Trophoblast cell (in vitro differentiated cells and primary cell): ENCODE data around the gene TCF15.

Source experiments
- DNase-seq, 2 donors: peaks; one replicate each; pipeline ENCODE4 v3.0.0-alpha.2; 2016
- H2AFZ ChIP-seq: 2 replicates; pipeline ENCODE4 v1.6.1; 2013; ENCODE audit warnings: low read length, moderate library complexity, mild to moderate bottlenecking; ENCODE audit not compliant: insufficient read depth, poor library complexity
- H2AK5ac ChIP-seq: 2 replicates; pipeline ENCODE4 v1.6.1; 2013; ENCODE audit warnings: mild to moderate bottlenecking, low read length
- H2BK120ac ChIP-seq: 2 replicates; pipeline ENCODE4 v1.6.1; 2013; ENCODE audit warnings: low read length, mild to moderate bottlenecking, moderate library complexity; ENCODE audit not compliant: insufficient read depth, poor library complexity
- H2BK12ac ChIP-seq: 2 replicates; pipeline ENCODE4 v1.6.1; 2013; ENCODE audit warnings: mild to moderate bottlenecking, low read length, moderate library complexity
- H2BK5ac ChIP-seq: 2 replicates; pipeline ENCODE4 v1.6.1; 2013; ENCODE audit warnings: low read length, low read depth, moderate library complexity, mild to moderate bottlenecking; ENCODE audit not compliant: poor library complexity
- H3K14ac ChIP-seq: 2 replicates; pipeline ENCODE4 v1.6.1; 2013; ENCODE audit warnings: mild to moderate bottlenecking, low read length
- H3K18ac ChIP-seq: 2 replicates; pipeline ENCODE4 v1.6.1; 2013; ENCODE audit warnings: mild to moderate bottlenecking, low read length
- H3K23ac ChIP-seq: 2 replicates; pipeline ENCODE4 v1.6.1; 2013; ENCODE audit warnings: low read length
- H3K27ac ChIP-seq: 2 replicates; pipeline ENCODE4 v1.5.1; 2013; ENCODE audit warnings: low read depth, mild to moderate bottlenecking, inconsistent platforms, low read length, moderate library complexity
- H3K27me3 ChIP-seq: 2 replicates; pipeline ENCODE4 v1.6.1; 2013; ENCODE audit warnings: inconsistent platforms, mild to moderate bottlenecking, low read length, moderate library complexity; ENCODE audit not compliant: insufficient read depth
- H3K36me3 ChIP-seq, 2 experiments: 1 replicate in 1 of 2; 2 replicates in 1 of 2; pipeline ENCODE4 v1.6.1; 2013; ENCODE audit warnings: low read length in 2 of 2, mild to moderate bottlenecking in 2 of 2, moderate library complexity in 1 of 2; ENCODE audit not compliant: insufficient read depth in 2 of 2, control insufficient read depth in 1 of 2
- H3K4ac ChIP-seq: 2 replicates; pipeline ENCODE4 v1.6.1; 2013; ENCODE audit warnings: low read depth, mild to moderate bottlenecking, low read length, moderate library complexity
- H3K4me1 ChIP-seq, 2 experiments: 1 replicate in 1 of 2; 2 replicates in 1 of 2; pipeline ENCODE4 v1.6.1; 2013; ENCODE audit warnings: low read length in 2 of 2, mild to moderate bottlenecking in 2 of 2, moderate library complexity in 1 of 2; ENCODE audit not compliant: insufficient read depth in 2 of 2, control insufficient read depth in 1 of 2
- H3K4me2 ChIP-seq: 2 replicates; pipeline ENCODE4 v1.6.1; 2013; ENCODE audit warnings: inconsistent platforms, mild to moderate bottlenecking, low read length, moderate library complexity
- H3K4me3 ChIP-seq: 2 replicates; pipeline ENCODE4 v1.5.1; 2013; ENCODE audit warnings: mild to moderate bottlenecking, low read depth, low read length, inconsistent platforms
- H3K79me1 ChIP-seq: one replicate; pipeline ENCODE4 v1.6.1; 2013; ENCODE audit warnings: low read length
- H3K79me2 ChIP-seq: 2 replicates; pipeline ENCODE4 v1.6.1; 2013; ENCODE audit warnings: low read length, mild to moderate bottlenecking; ENCODE audit not compliant: control insufficient read depth, insufficient read depth, poor library complexity
- H3K9ac ChIP-seq: 2 replicates; pipeline ENCODE4 v1.6.1; 2013; ENCODE audit warnings: mild to moderate bottlenecking, low read length
- H3K9me3 ChIP-seq: 2 replicates; pipeline ENCODE4 v1.6.1; 2013; ENCODE audit warnings: low read depth, mild to moderate bottlenecking, control low read depth, inconsistent platforms, low read length; ENCODE audit not compliant: insufficient read depth
- H4K12ac ChIP-seq: 2 replicates; pipeline ENCODE4 v1.6.1; 2013; ENCODE audit warnings: low read depth, mild to moderate bottlenecking, low read length, moderate library complexity
- H4K8ac ChIP-seq: 2 replicates; pipeline ENCODE4 v1.6.1; 2013; ENCODE audit warnings: low read depth, mild to moderate bottlenecking, low read length, moderate library complexity
- H4K91ac ChIP-seq: one replicate; pipeline ENCODE4 v1.6.1; 2013; ENCODE audit warnings: low read depth, mild to moderate bottlenecking, low read length, moderate library complexity
- WGBS: extraction: QIAGEN DNeasy Blood & Tissue Kit; methylation state at CpG from one replicate; pipeline ENCODE4 v1.1.7; 2013; ENCODE audit warnings: missing lambda C conversion rate; ENCODE audit not compliant: insufficient read length, insufficient coverage; ENCODE audit errors: extremely low coverage; 5-methylcytosine and 5-hydroxymethylcytosine counted together

The TCF15 gene

GRCh38 chr20:595330-596308, 14.5 kb downstream of the TCF15 start:
- Histone ChIP-seq H3K27ac (no peak overlapping the region), H3K36me3 (no peaks in the 10 kb centered on the region), H3K23ac (no peak overlapping the region), H3K27me3 (no peaks in the 10 kb centered on the region), H3K79me1 (no peaks in the 10 kb centered on the region), H2BK12ac (no peak overlapping the region), H3K4me1 (no peaks in the 10 kb centered on the region), H3K9me3 (peaks cover 2% of the 10 kb centered on the region), H3K14ac (no peak overlapping the region), H3K9ac (no peak overlapping the region), H3K4me2 (no peak overlapping the region), H2BK5ac (no peak overlapping the region), H2AFZ (no peak overlapping the region), H4K12ac (no peak overlapping the region), H2AK5ac (no peak overlapping the region), H3K4me3 (no peak overlapping the region), H3K79me2 (no peaks in the 10 kb centered on the region), H2BK120ac (no peak overlapping the region), H4K91ac (no peak overlapping the region), H4K8ac (no peak overlapping the region), H3K18ac (no peak overlapping the region), H3K4ac (no peak overlapping the region)
- no peak for DNase-seq
- WGBS: no CpG with 5 or more reads among the region's 24 CpGs

DNA sequence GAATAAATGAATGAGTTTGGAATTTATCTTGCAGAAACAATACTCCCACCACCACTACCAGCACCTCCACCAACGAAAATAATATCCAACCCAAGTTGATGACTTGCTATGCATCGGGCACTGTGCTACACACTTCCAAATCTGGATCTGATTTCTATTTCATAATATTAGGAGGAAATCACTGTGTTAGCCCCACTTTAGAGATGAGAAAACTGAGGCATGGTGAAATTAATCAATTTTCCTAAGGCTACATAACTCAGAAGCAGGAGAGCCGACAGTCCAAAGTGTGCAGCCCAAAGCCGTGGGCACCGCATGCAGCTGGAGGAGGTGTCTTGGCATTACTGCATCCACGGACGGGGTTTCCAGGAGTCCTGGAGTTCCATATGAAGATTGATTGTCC, 17.6 kb downstream of the TCF15 start:
- no CpG with 5 or more reads among the region's 7 CpGs for WGBS
- H2BK5ac ChIP-seq: no peak overlapping the region
- H3K4me2 ChIP-seq: no peak overlapping the region

GRCh38 chr20:591941-592340, 18.2 kb downstream of the TCF15 start:
- Histone ChIP-seq H3K4me3 (no peak overlapping the region), H3K27ac (no peak overlapping the region), H3K18ac (no peak overlapping the region), H3K4ac (no peak overlapping the region), H4K91ac (no peak overlapping the region), H3K4me1 (no peaks in the 10 kb centered on the region), H3K9ac (no peak overlapping the region), H3K23ac (no peak overlapping the region), H3K79me1 (no peaks in the 10 kb centered on the region), H2BK120ac (no peak overlapping the region), H2AFZ (no peak overlapping the region), H2BK5ac (no peak overlapping the region), H3K79me2 (no peaks in the 10 kb centered on the region), H4K12ac (no peak overlapping the region), H3K27me3 (no peaks in the 10 kb centered on the region), H4K8ac (no peak overlapping the region), H3K4me2 (no peak overlapping the region), H2BK12ac (no peak overlapping the region), H3K9me3 (no peaks in the 10 kb centered on the region), H3K14ac (no peak overlapping the region), H2AK5ac (no peak overlapping the region), H3K36me3 (no peaks in the 10 kb centered on the region)
- DNase-seq: no peak
- no CpG with 5 or more reads among the region's 5 CpGs for WGBS

More for the DNA sequence above, 17.6 kb downstream of the TCF15 start:
- Histone ChIP-seq H2AK5ac (no peak overlapping the region), H2BK12ac (no peak overlapping the region), H3K4me1 (no peaks in the 10 kb centered on the region), H3K27ac (no peak overlapping the region), H4K12ac (no peak overlapping the region), H4K8ac (no peak overlapping the region), H2BK120ac (no peak overlapping the region), H3K9me3 (peaks cover 2% of the 10 kb centered on the region), H3K14ac (no peak overlapping the region), H3K23ac (no peak overlapping the region), H3K36me3 (no peaks in the 10 kb centered on the region), H3K79me2 (no peaks in the 10 kb centered on the region), H3K9ac (no peak overlapping the region), H3K27me3 (no peaks in the 10 kb centered on the region), H3K18ac (no peak overlapping the region), H3K79me1 (no peaks in the 10 kb centered on the region), H3K4me3 (no peak overlapping the region), H3K4ac (no peak overlapping the region), H2AFZ (no peak overlapping the region), H4K91ac (no peak overlapping the region)
- DNase-seq: no peak

DNA sequence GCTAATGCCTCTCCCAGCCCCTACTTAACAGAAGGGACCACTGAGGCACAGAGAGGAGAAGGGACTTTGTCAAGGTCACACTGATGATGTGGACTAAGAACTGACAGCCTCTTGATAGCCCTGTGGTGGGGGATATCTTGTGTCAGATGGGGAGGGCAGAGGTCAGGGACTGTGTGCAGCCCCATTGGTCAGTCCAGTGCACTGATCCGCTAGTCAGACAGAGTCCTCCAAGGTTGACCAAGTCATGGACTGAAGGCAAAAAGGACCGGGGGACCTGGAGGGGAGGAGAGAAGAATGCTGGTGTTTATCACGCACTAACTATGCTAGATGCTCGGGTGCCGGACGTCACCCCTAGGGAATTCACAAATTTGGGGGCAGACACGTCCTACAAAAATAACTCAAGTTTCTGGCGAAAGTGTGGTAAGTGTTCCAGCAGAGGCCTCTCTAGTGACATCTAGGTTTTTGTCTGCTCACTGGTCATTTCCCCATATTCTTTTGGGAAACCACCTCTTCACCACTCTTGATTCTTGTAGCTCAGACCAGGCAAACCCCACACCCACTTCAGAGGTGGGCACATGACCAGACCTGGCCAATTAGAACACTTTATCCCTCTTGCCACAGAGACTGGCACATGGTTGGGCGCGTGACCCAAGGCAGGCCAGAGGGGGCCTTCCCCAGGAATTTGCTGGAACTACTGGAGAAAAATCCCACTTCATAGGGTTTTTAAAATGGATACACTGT, 21.0 kb downstream of the TCF15 start:
- no CpG with 5 or more reads among the region's 10 CpGs for WGBS
- Histone ChIP-seq H3K9ac (no peak overlapping the region), H3K9me3 (no peaks in the 10 kb centered on the region), H2BK12ac (no peak overlapping the region), H4K91ac (no peak overlapping the region), H2AK5ac (no peak overlapping the region), H2BK5ac (no peak overlapping the region), H3K4ac (no peak overlapping the region), H3K4me1 (no peaks in the 10 kb centered on the region), H3K27ac (no peak overlapping the region), H3K36me3 (no peaks in the 10 kb centered on the region), H3K4me2 (no peak overlapping the region), H4K12ac (no peak overlapping the region), H3K18ac (no peak overlapping the region), H3K23ac (no peak overlapping the region), H3K27me3 (no peaks in the 10 kb centered on the region), H2AFZ (no peak overlapping the region), H3K79me2 (no peaks in the 10 kb centered on the region), H3K79me1 (no peaks in the 10 kb centered on the region), H3K14ac (no peak overlapping the region), H4K8ac (no peak overlapping the region), H3K4me3 (no peak overlapping the region), H2BK120ac (no peak overlapping the region)
- no peak for DNase-seq
